HG02884 (cell line): ENCODE results near the gene WWC2.

Source experiments
- ATAC-seq: cut with Tn5 transposase; IDR thresholded peaks from one replicate; pipeline ENCODE4 v1.9.1; 2021; ENCODE audit warnings: mild to moderate bottlenecking, moderate library complexity; ENCODE audit not compliant: unreplicated experiment

Gene WWC2

DNA sequence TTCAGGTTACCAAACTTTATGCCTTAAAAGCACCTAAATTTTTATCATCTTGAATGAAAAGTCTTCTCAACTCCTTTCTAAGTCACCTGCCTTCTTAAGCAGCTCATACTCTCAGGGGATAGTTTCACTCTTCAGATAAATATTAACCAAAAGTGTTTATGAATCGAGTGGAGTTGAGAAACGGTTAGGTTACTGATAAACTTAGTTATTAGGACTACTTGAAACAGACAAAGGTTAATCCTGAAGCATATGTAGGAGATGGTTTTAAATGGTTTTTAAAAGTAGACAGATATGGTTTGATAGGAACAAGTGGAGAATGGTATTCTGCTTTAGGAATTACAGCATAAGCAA is 188.2 kb downstream of the WWC2 start:
- no peak for ATAC-seq

DNA sequence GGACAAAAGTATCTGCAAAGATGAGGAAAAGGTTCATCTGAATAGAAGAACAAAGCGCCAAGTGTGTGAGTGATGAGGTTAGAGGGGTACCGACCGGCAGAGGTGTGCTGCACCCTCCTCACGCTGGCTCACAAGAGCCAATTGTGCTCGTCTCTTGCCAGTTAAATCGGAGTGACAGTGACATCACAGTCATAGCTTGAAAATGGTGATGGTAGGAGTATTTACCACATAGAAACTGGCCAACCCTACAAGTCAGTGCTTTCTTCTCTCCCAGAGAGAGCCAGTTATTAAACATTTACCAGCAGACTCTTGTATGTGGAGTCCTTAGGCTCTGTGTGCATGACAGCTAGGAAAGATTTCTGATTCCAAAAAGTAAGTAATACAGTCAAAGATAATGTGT is 188.6 kb downstream of the WWC2 start:
- no peak for ATAC-seq

DNA sequence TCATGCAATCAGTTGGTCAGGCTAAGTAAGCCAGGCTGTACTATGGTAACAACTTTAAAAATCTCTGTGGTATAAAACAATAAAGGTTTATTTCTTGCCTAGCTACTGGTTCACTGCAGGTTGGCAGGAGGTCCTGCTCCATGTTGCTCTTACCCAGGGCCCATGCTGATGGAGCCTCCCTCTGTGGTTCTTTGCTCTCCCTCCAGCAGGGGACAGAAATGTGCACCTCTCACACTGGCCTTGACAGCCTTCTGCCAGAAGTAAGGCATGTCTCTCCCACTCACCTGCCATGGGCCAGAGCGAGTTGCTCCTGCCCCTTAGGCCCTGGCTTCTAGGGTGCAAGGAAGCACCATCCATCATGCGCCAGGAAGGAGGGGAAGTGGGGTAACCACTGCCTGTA is 189.9 kb downstream of the WWC2 start:
- ATAC-seq = no peak

DNA sequence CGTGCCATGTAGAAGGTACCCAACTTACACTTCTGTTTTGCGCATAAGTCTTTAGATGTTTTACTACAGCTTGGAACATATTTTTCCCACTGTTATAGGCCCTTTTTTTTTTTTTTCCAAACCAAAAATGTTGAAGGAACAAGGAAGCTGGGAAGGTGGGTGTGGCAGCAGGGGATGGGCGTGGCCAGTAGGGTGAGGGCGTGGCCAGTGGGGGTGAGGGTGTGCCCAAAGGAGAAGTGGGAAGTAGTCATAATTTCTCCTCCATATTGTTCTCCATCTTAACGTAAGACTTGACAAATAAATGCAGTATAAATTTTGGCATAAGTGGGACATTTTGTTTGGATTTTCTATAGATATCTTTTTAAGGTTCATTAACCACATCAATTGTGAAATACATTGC is 190.6 kb downstream of the WWC2 start:
- no peak for ATAC-seq

DNA sequence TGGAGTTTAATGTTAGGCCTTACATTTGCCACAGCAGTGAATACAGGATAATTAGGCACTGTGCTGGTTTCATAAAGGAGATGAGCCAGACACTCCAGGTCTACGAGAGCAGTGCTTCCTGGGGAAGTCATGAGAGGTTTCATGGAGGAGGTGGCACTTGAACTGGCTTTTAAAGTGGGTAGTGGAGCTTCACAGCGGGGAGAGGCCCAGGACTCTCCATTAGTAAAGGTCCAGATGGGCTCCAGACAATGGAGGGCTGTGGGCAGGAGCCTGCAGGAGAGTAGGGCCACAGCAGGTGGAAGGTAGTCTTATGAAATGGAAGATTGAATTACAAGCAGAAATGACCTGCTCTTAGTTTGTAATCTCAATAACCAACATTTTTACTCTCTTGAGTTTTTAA is 192.0 kb downstream of the WWC2 start:
- no peak for ATAC-seq

DNA sequence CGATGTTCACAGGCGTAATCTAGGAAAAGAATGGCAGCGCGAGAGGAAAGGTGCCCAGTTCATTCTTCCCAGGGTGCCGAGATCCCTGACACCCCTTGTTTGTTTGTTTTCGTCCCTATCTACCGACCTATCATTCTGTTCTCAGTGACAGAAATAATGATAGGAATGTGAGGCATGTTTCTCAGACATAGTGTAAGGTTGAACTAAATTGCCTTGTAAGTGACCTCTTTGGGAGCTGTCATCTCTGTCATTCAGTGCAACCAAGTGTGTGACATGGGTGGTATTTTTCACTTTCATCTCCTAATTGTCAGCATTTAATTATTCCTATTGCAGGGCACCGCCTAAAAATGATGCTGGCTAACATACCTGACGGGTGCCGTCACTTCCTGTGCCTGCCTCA is 196.7 kb downstream of the WWC2 start:
- no peak for ATAC-seq

DNA sequence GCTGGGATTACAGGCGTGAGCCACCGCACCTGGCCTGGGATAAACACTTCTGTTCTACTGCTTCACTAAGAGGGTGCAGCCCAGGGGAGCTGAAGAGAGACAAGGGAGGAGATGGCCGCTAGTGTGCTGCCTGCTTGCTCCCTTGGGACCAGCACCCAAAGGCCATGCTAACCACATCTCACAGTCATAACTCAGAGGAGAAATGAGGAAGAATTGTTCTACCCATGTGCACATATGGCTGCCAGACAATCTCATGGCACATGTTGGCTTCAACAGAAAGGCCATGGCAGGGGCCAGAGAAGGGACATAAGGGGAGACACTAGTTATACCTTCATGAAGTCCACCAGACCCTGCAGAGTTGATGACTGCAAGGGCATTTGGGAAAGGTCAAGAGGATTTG is 198.6 kb downstream of the WWC2 start:
- peak; percentile 74 for ATAC-seq

DNA sequence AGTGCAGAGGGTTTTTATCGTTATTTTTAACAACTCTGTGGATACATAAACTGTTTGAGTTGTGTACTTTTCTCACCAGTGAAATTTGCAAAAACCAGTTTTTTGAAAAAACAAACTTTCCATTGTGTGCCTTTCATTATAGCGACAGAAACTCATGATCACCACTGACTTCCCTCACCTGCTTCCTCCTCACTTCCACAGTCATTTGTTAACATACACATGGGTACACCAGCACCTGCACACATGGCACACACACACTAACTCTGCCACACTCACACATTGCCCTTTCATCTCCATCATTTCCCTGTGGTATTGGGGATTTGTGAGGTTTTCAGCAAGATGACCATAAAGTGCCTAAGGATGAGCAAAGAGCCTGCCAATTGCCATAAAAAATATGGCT is 200.4 kb downstream of the WWC2 start:
- ATAC-seq = no peak

DNA sequence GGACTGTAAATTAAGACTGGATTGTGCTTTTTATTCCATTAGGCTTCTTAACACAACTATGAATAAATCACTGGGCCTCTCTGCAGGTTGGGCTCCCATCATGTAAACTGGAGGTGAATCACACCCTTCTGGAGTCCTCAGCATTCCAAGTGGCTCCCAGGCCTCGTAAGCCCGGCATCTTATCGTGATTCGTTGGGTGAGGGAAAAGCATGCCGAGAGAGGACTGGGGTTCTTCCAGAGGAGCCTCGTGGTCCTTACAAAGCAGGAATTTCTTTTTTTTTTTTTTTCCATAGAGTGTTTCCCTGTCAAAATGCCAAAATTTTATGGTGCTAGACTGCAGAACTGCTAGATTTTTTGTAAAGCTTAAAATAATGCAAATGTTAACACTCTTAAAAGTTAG is 201.0 kb downstream of the WWC2 start:
- no peak for ATAC-seq

DNA sequence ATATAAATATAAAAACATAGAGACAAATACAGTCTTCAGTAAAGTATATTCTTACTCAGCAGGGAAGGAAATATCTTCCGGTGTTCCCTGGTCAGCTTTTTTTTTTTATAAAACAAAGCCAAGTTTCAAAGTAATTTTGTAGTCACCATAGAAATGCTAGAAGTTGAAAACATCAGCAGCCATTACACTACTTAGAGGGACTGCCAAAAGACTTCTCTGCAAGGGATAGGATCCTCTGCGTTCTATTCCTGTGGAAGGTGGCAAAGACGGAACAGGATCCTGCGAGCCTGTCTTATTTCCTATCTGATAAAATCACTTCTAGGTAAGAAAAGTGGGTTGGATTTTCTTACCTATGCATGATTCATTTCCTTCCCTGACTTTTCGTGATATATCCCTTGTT is 201.6 kb downstream of the WWC2 start:
- no peak for ATAC-seq

DNA sequence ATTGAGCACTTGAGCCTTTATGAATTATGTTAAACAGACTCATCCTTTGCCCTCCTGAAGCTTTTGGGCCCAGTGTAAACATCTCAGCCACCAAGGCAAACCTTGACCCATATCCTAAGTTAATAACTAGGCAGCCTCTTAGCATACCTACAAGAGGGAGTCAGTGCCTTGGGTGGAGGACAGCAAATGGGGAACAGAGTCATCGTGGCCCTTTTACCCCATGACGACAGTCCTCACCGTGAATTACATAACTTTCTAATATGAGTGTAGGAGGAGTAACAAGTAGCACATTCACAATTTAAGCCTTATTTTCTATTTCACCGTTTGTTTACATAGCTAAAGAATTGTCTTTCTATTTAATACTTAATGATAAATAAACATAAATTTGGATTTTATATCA is 204.2 kb downstream of the WWC2 start:
- no peak for ATAC-seq

DNA sequence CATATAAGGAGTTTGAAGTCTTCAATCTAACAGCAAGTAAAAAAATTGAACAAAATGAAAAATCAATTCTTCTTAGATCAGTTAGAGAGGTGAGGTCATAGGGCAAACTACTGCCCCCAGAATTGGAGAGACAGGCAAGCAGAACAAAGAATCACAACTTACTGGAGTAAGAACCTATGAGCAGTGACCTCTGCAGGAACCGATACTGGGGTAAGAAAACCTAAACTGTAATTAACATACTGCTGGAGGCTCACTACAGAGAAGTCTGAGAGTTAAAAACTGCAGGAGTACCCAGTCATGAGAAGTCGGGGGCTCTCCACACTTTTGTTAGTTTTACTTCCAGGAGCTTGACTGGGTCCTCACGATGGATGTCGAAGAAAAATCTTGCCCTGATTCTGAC is 205.0 kb downstream of the WWC2 start:
- ATAC-seq = no peak

DNA sequence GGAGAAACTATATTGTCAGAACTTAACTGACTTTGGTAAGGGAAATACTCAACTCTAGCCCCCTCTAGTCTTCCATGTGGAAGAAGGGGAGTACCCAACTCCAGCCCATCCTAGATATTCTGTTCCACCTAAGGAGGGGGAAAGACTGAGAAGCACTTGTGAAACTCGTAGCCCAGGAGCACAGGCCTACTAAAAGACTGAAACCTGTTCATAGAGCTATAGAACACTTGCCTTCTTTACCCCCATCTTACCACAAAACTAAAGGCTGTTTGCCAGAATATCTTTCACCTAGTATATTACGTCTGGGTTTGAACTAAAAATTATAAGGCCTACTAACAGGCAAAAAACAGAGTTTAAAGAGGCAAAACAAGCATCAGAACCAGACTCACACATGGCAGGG is 205.5 kb downstream of the WWC2 start:
- no peak for ATAC-seq

DNA sequence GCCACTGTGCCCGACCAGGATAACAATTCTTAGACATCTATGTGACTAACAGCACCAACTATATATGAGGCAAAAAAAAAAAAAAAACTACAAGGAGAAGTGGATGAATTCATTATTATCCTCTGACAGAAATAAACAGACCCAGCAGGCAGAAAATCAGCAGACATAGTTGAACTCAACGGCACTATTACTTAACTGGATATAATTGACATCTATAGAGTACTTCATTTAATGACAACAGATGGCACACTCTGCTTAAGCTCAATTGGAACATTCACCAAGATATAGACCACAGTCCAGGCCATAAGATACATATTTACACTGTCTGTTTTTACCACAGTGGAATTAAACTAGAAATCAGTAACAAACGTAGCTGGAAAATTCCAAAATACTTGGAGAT is 207.8 kb downstream of the WWC2 start:
- ATAC-seq = no peak

DNA sequence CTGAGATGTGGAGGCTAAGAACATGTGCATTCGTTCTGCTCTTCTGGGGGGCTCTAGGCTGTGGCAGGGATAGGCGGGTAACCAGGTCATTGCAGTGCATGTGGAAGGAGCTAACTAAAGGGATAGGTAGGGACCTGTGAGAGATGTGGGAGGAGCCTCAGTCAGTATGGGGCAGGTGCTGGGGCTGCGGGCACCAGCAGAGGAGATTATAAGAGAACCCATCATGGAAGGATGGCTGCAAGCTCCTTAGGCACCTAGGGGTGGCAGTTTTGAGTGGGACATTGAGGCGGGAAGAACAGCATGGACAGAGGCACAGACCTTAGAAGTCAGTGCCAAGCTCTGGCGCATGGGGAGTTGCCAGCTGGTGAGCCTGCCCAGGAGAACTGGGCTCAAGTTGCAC is 213.8 kb downstream of the WWC2 start:
- ATAC-seq = no peak

DNA sequence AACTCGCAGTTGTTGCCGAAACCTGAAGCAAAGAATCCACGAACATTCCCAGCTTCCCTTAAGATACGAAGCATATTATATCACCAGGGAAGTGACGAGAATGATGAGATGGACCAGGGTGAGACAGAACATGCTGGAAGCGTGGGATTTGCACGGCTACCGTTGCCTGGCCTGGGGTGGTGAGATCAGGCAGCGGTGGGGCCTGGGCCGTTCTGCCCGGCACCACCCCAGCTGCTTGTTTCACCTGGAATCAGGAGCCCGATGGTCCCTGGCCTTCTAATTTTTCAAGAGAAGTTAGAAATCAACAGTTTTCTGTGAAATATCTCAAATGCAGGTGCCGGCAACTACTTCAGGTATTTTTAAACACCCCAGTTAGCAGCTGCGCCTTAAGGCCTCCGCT is 215.3 kb downstream of the WWC2 start:
- no peak for ATAC-seq

DNA sequence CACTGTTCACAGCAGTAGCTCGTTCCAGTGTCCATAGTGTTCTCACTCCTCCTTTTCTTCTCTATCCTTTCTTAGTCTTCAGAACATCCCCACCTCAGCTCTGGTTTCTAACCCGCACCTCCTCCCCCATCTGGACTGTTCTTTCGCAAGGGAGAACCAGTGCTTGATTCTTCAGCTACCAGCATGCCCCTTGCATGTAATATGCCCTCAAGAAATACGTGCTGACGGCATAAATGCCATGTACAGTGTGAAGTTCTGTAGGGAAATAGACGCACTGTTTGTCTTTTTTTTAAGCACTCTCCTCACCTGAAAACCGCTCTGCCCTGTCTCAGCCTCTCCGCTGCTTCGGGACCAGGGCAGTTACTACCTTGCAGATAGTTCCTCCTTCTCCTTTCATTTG is 215.7 kb downstream of the WWC2 start:
- ATAC-seq = no peak

DNA sequence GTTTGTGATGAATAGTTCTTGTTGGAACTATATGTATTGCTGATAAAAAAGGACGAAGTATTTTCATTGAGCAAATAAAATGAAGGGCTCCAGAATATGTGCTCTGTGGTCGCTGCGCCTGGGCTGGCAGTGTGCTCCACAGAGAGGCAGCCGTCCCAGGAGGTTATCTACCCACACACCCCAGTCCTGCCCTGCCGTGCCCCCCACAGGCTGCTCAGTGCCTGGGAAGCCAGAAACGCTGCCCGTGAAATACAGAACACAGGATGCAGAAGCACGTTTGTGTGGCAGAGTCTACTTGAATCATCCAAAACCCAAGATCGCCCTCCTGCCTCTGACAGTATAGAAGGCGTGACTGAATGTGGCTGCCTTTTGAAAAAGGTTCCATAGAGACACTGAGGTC is 219.6 kb downstream of the WWC2 start:
- no peak for ATAC-seq

DNA sequence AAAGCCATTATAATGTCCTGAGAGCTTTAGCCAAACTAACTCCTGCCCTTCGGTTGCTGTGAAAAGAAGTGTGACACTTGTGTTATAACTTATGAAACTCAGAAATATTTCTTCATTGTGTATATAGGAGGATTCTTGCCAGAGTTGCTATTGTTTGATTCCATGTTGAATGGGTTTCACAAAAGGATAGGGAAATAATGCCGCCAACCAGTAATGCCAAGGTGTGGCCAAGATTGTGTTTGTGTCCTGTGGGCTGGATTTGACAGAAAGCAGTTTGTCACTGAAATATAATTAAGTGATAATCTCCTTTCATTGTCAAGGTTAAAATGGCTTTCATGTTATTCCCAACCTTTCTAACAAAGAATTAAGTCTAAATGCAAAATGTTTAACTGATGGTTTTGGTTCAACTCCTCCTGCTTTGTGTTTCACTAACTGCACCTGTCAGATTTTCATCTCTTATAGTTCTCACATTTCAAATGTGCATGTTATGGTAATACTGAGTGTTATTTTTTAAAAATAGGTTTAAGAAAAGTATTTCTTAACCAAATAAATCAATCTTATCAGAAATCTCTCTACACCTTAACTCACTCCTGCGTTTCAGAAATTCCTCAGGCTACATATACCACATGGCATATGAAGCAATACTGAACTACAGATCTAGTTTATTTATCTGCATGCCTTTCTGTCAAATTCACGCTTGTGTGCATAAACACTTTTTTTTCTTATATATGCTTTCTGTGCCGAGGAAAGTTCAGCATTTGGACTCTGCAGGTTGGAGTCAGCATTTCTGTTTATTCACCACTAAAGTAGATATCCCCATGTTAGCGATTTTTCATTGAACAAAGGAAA is 221.4 kb downstream of the WWC2 start, which contains the start of gene CLDN22:
TSS of gene CLDN22 (minus strand) at position 66 of the 849 bp plus-strand sequence. CDS start at position 8, 58 bp downstream.
- ATAC-seq = no peak

DNA sequence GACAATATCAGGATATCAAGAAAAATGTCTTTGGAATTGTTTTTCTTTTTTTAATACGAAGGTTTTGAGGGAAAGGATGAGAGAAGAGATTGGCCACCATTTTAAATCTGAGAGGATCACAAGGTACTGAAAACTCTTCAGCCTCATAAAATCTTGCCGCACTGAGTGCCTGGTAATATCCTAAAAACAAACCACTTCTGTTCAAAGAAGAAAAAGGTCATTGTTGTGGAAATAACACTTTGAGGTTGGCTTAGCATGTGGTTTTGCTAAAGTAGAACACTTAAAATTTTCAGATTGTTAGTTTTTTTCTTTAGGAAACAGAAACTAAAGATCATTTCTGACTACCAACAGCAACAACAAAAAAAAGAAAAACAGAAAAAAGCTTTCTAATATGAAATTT is 222.0 kb downstream of the WWC2 start:
- no peak for ATAC-seq

DNA sequence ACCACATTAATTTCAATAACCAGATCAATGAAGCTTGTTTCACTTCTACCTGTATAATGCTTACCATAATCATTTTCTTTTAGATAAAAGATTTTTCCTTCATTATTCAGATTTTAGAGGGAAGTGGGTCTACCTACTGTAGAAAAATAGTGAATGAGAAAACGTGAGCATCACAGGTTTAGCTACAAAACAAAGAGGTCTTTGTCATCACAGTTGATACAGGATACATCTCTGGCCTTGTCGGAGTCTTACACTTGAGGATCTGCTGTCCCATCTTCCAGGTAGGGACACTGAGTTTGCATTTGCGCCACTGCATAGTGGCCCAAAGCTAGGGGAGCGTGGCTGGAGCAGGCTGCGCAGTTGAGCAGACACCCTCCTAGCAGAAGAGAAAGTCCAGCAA is 222.5 kb downstream of the WWC2 start:
- no peak for ATAC-seq

DNA sequence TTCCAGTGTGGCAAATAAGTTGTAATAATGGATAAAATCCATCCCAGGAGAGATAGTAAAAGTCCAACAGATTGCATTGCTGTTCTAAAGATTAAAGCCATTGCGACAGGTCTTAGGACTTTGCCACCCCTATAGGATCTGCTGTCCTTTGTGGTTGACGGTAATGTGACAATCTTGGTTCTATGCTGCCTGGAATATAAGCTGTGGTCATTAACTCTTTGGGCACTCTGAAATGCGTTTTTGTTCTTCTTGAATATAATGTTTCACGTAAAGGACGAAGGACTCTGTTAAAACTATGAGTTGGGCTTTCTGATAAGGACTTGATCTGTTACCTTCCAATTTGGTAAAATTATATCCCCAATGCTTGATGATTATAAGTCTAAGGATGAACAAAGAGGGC is 223.3 kb downstream of the WWC2 start, which contains the start of gene CLDN24:
TSS of gene CLDN24 (minus strand) at position 101 of the 400 bp plus-strand sequence. CDS start at position 101, 0 bp downstream.
- no peak for ATAC-seq

DNA sequence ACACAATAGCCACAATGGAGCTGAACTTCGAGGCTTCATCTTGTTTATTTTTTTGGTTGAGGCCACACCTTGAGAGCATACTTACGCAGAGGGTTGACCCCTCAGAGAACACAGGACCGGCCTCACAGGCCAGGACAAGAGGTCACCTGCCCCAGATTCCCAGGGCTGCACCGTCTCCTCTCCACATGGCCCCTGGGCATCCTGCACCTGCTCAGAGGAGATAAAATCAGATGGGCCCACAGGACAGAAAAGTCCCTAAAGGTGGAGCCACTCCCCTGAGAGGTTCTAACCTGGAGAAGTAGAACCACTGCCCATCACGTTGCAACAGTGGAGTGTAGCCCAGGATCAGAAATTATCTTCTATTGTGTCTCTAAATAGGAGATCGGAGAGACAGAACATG is 224.2 kb downstream of the WWC2 start:
- no peak for ATAC-seq
